K562 (cell line): Measurements from ENCODE around the gene UBE2H. TPM values are rescaled to one million over a fixed set of nuclear protein-coding genes. Genes with fewer than 3 reads are reported as not detected.

Source experiments
- NFRKB ChIP-seq: fragments of 450-650 bp; IDR thresholded peaks from 2 replicates; pipeline ENCODE4 v1.6.1; 2016; ENCODE audit warnings: low read depth
- SAFB2 ChIP-seq: fragments of 200-400 bp; formaldehyde crosslinking; IDR thresholded peaks from 2 replicates; pipeline ENCODE4 v1.6.1; 2018; ENCODE audit warnings: borderline replicate concordance, low read length, low read depth, moderate library complexity; ENCODE audit not compliant: severe bottlenecking
- ZBTB1 ChIP-seq: sonication (generic); formaldehyde crosslinking; IDR thresholded peaks from 2 replicates; pipeline ENCODE4 v1.8.1; 2023; ENCODE audit warnings: missing genetic modification reagents, low read depth, mild to moderate bottlenecking, borderline replicate concordance
- ZFP1 ChIP-seq: fragments of 450-650 bp; formaldehyde crosslinking; IDR thresholded peaks from 2 replicates; pipeline ENCODE4 v1.4.0; 2020; ENCODE audit warnings: mild to moderate bottlenecking, mixed read lengths
- polyA plus RNA-seq, 8 experiments: library from polyadenylated mRNA; depleted of rRNA in 4 of 8; stranded (reverse) in 5 of 8; unstranded in 3 of 8; fragments of >200 nt; fragmentation: Nextera tagmentation in 2 of 8; fragmentation: Illumina TruSeq in 1 of 8; extraction: Ambion mirVana in 2 of 8; extraction: Trizol in 1 of 8; gene quantifications; 2 replicates each; pipeline versions ENCODE4 v1.2.1 to v1.2.3, GENCODE V29; 2011 to 2014; ENCODE audit warnings: inconsistent platforms in 1 of 8, missing spikeins in 1 of 8
- total RNA-seq, 7 experiments: library from RNA; depleted of rRNA in 6 of 7; stranded (reverse); fragments of >200 nt in 6 of 7; fragmentation: Illumina TruSeq in 2 of 7; extraction: Trizol in 2 of 7; gene quantifications; 2 replicates each; pipeline versions ENCODE4 v1.2.1 to v1.2.3, GENCODE V29; 2011 to 2021; ENCODE audit warnings: low replicate concordance in 1 of 7
- TF ChIP-seq, protein P1 (sequence below): fragments of 450-650 bp; formaldehyde crosslinking; IDR thresholded peaks from 2 replicates; pipeline ENCODE4 v1.4.0; 2020; ENCODE audit warnings: mild to moderate bottlenecking, moderate library complexity
- TF ChIP-seq, protein P2 (sequence below), 2 experiments: IDR thresholded peaks; 2 replicates each; pipeline ENCODE4 v1.6.1; 2012; ENCODE audit warnings: improper control_type of control experiment in 2 of 2, low read depth in 2 of 2, low read length in 2 of 2, borderline replicate concordance in 1 of 2
- TF ChIP-seq, protein P3 (sequence below): fragments of 200-600 bp; sonication (generic); IDR thresholded peaks from one replicate; pipeline ENCODE4 v1.6.1; 2012; ENCODE audit warnings: mild to moderate bottlenecking, low read depth, low read length, inconsistent platforms
- TF ChIP-seq, protein P4 (sequence below): IDR thresholded peaks from 2 replicates; pipeline ENCODE4 v1.6.1; 2011; ENCODE audit not compliant: insufficient read length; ENCODE audit errors: extremely low read depth

The UBE2H gene
- total and polyA plus RNA-seq, 9 of the 15 experiments (the other 6 are each of a cell fraction or from before 2014, with no cell fraction given) = 6.3 to 33.0 (median 13.3) TPM

DNA sequence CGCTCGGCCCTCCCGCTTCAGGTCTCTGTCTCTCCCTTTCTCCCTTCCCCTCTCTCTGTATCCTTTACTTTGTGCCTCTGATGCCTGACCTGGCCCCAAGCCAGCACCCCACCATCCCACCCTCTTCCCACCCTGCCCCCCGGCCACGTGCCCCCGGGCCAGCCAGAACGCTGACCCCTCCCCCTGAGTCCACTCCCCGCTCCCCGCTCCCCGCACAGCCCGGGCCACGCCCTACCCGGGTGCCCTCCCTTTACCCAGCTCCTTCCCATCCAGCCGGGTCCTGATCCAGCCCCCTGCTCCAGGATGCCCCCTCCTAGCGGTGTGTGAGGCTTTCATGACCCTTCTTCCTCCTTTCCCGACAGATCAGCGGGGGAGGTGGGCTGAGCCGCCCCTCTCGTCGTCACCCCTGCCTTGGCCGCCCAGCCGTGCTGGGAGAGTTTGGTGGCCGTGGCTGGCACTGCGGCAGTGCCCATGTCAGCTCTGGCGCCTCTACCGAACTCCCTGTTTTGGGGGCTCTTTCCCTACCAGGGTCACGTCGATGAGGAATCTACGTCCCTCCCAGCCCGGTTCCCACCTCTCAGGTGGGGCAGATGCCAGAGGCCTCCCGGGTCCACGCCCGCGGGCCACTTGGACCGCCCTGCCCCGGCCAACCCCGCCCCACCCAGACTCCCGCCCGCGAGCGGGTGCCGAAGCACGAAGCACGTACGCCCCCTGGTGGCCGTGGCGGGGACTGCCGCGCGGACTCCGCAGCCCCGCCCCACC, 127.4 kb downstream of the UBE2H start (continued):
- TF ChIP-seq, protein P1, sequence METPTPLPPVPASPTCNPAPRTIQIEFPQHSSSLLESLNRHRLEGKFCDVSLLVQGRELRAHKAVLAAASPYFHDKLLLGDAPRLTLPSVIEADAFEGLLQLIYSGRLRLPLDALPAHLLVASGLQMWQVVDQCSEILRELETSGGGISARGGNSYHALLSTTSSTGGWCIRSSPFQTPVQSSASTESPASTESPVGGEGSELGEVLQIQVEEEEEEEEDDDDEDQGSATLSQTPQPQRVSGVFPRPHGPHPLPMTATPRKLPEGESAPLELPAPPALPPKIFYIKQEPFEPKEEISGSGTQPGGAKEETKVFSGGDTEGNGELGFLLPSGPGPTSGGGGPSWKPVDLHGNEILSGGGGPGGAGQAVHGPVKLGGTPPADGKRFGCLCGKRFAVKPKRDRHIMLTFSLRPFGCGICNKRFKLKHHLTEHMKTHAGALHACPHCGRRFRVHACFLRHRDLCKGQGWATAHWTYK (CRISPR knock-in tag) = peak; percentile 74; the same call in 1 of the 2 replicates
- no peak for TF ChIP-seq SAFB2
- TF ChIP-seq, protein P2, sequence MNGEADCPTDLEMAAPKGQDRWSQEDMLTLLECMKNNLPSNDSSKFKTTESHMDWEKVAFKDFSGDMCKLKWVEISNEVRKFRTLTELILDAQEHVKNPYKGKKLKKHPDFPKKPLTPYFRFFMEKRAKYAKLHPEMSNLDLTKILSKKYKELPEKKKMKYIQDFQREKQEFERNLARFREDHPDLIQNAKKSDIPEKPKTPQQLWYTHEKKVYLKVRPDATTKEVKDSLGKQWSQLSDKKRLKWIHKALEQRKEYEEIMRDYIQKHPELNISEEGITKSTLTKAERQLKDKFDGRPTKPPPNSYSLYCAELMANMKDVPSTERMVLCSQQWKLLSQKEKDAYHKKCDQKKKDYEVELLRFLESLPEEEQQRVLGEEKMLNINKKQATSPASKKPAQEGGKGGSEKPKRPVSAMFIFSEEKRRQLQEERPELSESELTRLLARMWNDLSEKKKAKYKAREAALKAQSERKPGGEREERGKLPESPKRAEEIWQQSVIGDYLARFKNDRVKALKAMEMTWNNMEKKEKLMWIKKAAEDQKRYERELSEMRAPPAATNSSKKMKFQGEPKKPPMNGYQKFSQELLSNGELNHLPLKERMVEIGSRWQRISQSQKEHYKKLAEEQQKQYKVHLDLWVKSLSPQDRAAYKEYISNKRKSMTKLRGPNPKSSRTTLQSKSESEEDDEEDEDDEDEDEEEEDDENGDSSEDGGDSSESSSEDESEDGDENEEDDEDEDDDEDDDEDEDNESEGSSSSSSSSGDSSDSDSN (IDR thresholded peaks at IDR 0.05; ENCODE audit: borderline replicate concordance in 1 of 2, low read depth in 2 of 2, low read length in 2 of 2) = 0 out of 4 replicates have a peak, but pooled peaks of 1 of the 2 experiments have one; percentile 2
- TF ChIP-seq ZBTB1 = no peak
- no peak for TF ChIP-seq NFRKB
- TF ChIP-seq, protein P3, sequence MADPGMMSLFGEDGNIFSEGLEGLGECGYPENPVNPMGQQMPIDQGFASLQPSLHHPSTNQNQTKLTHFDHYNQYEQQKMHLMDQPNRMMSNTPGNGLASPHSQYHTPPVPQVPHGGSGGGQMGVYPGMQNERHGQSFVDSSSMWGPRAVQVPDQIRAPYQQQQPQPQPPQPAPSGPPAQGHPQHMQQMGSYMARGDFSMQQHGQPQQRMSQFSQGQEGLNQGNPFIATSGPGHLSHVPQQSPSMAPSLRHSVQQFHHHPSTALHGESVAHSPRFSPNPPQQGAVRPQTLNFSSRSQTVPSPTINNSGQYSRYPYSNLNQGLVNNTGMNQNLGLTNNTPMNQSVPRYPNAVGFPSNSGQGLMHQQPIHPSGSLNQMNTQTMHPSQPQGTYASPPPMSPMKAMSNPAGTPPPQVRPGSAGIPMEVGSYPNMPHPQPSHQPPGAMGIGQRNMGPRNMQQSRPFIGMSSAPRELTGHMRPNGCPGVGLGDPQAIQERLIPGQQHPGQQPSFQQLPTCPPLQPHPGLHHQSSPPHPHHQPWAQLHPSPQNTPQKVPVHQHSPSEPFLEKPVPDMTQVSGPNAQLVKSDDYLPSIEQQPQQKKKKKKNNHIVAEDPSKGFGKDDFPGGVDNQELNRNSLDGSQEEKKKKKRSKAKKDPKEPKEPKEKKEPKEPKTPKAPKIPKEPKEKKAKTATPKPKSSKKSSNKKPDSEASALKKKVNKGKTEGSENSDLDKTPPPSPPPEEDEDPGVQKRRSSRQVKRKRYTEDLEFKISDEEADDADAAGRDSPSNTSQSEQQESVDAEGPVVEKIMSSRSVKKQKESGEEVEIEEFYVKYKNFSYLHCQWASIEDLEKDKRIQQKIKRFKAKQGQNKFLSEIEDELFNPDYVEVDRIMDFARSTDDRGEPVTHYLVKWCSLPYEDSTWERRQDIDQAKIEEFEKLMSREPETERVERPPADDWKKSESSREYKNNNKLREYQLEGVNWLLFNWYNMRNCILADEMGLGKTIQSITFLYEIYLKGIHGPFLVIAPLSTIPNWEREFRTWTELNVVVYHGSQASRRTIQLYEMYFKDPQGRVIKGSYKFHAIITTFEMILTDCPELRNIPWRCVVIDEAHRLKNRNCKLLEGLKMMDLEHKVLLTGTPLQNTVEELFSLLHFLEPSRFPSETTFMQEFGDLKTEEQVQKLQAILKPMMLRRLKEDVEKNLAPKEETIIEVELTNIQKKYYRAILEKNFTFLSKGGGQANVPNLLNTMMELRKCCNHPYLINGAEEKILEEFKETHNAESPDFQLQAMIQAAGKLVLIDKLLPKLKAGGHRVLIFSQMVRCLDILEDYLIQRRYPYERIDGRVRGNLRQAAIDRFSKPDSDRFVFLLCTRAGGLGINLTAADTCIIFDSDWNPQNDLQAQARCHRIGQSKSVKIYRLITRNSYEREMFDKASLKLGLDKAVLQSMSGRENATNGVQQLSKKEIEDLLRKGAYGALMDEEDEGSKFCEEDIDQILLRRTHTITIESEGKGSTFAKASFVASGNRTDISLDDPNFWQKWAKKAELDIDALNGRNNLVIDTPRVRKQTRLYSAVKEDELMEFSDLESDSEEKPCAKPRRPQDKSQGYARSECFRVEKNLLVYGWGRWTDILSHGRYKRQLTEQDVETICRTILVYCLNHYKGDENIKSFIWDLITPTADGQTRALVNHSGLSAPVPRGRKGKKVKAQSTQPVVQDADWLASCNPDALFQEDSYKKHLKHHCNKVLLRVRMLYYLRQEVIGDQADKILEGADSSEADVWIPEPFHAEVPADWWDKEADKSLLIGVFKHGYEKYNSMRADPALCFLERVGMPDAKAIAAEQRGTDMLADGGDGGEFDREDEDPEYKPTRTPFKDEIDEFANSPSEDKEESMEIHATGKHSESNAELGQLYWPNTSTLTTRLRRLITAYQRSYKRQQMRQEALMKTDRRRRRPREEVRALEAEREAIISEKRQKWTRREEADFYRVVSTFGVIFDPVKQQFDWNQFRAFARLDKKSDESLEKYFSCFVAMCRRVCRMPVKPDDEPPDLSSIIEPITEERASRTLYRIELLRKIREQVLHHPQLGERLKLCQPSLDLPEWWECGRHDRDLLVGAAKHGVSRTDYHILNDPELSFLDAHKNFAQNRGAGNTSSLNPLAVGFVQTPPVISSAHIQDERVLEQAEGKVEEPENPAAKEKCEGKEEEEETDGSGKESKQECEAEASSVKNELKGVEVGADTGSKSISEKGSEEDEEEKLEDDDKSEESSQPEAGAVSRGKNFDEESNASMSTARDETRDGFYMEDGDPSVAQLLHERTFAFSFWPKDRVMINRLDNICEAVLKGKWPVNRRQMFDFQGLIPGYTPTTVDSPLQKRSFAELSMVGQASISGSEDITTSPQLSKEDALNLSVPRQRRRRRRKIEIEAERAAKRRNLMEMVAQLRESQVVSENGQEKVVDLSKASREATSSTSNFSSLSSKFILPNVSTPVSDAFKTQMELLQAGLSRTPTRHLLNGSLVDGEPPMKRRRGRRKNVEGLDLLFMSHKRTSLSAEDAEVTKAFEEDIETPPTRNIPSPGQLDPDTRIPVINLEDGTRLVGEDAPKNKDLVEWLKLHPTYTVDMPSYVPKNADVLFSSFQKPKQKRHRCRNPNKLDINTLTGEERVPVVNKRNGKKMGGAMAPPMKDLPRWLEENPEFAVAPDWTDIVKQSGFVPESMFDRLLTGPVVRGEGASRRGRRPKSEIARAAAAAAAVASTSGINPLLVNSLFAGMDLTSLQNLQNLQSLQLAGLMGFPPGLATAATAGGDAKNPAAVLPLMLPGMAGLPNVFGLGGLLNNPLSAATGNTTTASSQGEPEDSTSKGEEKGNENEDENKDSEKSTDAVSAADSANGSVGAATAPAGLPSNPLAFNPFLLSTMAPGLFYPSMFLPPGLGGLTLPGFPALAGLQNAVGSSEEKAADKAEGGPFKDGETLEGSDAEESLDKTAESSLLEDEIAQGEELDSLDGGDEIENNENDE = no peak
- TF ChIP-seq, protein P4, sequence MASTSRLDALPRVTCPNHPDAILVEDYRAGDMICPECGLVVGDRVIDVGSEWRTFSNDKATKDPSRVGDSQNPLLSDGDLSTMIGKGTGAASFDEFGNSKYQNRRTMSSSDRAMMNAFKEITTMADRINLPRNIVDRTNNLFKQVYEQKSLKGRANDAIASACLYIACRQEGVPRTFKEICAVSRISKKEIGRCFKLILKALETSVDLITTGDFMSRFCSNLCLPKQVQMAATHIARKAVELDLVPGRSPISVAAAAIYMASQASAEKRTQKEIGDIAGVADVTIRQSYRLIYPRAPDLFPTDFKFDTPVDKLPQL = no peak
- TF ChIP-seq ZFP1 (CRISPR knock-in tag) = no peak
